Activated CD4-positive, alpha-beta T cell treated with anti-CD3 and anti-CD28 coated beads, Interleukin-2, amount 10 ng/mL, durations not matched to agents 7 days and 5 days (primary cell): ENCODE data around the gene STRN4. TPM values are rescaled to one million over a fixed set of nuclear protein-coding genes. Genes with fewer than 3 reads are reported as not detected.
"Not testable (repeated sequence)": the region's sequence is repeated elsewhere in the genome, so short reads cannot be mapped to it uniquely, and the experiment has no call there.

Experiments used
- CTCF ChIA-PET: fragments of 350-600 bp; sonication (Branson Sonifier 250); formaldehyde crosslinking; loops from one replicate; lab custom pipeline; 2021; ENCODE audit warnings: antibody characterized with exemption; lab: Charles Lee
- POLR2A ChIA-PET: fragments of 350-600 bp; sonication (Branson Sonifier 250); formaldehyde crosslinking; loops from one replicate; lab custom pipeline; 2021; ENCODE audit warnings: antibody characterized with exemption; lab: Charles Lee
- DNase-seq: peaks from one replicate; pipeline ENCODE4 v3.0.0-alpha.2; 2020
- H3K27ac Mint-ChIP-seq: one replicate; pipeline ENCODE4 v1.8.0; 2021; ENCODE audit warnings: mild to moderate bottlenecking, moderate library complexity, mixed read lengths
- H3K27me3 Mint-ChIP-seq: one replicate; pipeline ENCODE4 v1.8.0; 2021; ENCODE audit warnings: mixed read lengths
- H3K36me3 Mint-ChIP-seq: one replicate; pipeline ENCODE4 v1.8.0; 2021; ENCODE audit warnings: low read depth, mixed read lengths
- H3K4me1 Mint-ChIP-seq: one replicate; pipeline ENCODE4 v1.8.0; 2021; ENCODE audit warnings: mixed read lengths
- H3K4me3 Mint-ChIP-seq: one replicate; pipeline ENCODE4 v1.8.0; 2021; ENCODE audit warnings: mild to moderate bottlenecking, moderate library complexity, mixed read lengths
- H3K9me3 Mint-ChIP-seq: one replicate; pipeline ENCODE4 v1.8.0; 2021; ENCODE audit warnings: mixed read lengths
- total RNA-seq, 2 experiments: library from RNA; stranded (reverse); gene quantifications; one replicate each; pipeline ENCODE4 v1.2.3, GENCODE V29; 2021

STRN4 gene
- total RNA-seq, 2 experiments from 2014 or later = 77.9 to 86.4 TPM

DNA sequence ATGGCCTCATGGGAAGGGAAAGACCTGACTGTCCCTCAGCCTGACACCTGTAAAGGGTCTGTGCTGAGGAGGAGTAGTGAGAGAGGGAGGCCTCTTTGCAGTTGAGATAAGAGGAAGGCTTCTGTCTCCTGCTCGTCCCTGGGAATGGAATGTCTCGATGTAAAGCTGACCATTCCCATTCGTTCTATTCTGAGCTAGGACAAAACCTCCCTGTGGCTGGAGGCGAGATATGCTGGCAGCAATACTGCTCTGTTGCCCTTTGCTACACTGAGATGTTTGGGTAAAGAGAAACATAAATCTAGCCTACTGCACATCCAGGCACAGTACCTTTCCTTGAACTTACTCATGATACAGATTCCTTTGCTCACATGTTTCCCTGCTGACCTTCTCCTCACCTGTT, 22.5 kb upstream of the STRN4 start:
- CTCF ChIA-PET = interaction anchor here (0.6 kb wide), 1 partner anchor 72 kb away, joined by 3 read pairs; no protein-coding TSS in a partner anchor
- H3K36me3 Mint-ChIP-seq, H3K4me1 Mint-ChIP-seq, DNase-seq, H3K27me3 Mint-ChIP-seq, H3K9me3 Mint-ChIP-seq, POLR2A ChIA-PET, H3K4me3 Mint-ChIP-seq, H3K27ac Mint-ChIP-seq: not testable (repeated sequence)

- Mint-ChIP-seq H3K4me3 (no peak overlapping the region), H3K27me3 (no peaks in the 10 kb centered on the region), H3K27ac (no peak overlapping the region), H3K4me1 (peaks cover 2% of the 10 kb centered on the region), H3K36me3 (no peaks in the 10 kb centered on the region), H3K9me3 (no peaks in the 10 kb centered on the region)
- ChIA-PET POLR2A (interaction anchor here (0.5 kb wide), 1 partner anchor 11 kb away, joined by 4 read pairs; no protein-coding TSS in a partner anchor), CTCF (interaction anchor here (0.5 to 3.0 kb wide), 20 partner anchors 9 to 978 kb away, joined by 3 to 13 read pairs (median 4); partner anchors contain the start of genes DACT3 and SLC1A5)
- peak; percentile 68 for DNase-seq
Measured at GRCh38 chr19:46766569-46767317, 20.5 kb upstream of the STRN4 start.

GRCh38 chr19:46764817-46765291, 18.6 kb upstream of the STRN4 start:
- Mint-ChIP-seq H3K36me3 (no peaks in the 10 kb centered on the region), H3K27ac (no peak overlapping the region), H3K4me1 (peaks cover 2% of the 10 kb centered on the region), H3K9me3 (no peaks in the 10 kb centered on the region), H3K4me3 (no peak overlapping the region), H3K27me3 (no peaks in the 10 kb centered on the region)
- ChIA-PET CTCF (interaction anchor here (1.2 to 2.0 kb wide), 4 partner anchors 12 to 76 kb away, joined by 3 to 10 read pairs (median 5); no protein-coding TSS in a partner anchor), POLR2A (interaction anchor here (0.6 to 0.7 kb wide), 2 partner anchors 8 to 85 kb away, joined by 8 to 12 read pairs; no protein-coding TSS in a partner anchor)
- no peak for DNase-seq

GRCh38 chr19:46762245-46762890, 16.1 kb upstream of the STRN4 start:
- Mint-ChIP-seq H3K27me3 (no peaks in the 10 kb centered on the region), H3K4me1 (peaks cover 5% of the 10 kb centered on the region), H3K27ac (no peak overlapping the region), H3K36me3 (no peaks in the 10 kb centered on the region), H3K4me3 (no peak overlapping the region), H3K9me3 (no peaks in the 10 kb centered on the region)
- CTCF ChIA-PET = interaction anchor here (0.8 kb wide), 1 partner anchor 78 kb away, joined by 3 read pairs; no protein-coding TSS in a partner anchor
- POLR2A ChIA-PET = no interaction called here
- no peak for DNase-seq

DNA sequence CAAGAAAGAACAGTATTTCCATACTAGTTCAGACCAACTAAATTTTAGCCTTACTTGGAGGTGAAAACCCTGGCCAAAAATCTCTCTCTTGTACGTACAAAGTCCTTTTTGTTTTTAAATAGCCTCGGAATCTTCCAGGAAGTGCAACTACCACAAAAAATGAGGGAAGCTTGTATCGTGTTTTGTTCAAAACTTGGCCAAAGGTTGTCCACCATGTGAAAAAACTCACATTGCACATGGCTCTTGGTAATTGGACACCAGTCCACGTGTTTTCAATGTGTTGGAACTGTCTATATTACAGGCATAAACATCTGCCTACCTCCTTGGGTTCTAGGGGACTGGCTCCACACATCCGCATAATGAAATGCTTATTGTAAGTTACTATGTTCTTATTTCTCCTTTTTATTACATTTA, 15.2 kb upstream of the STRN4 start:
- CTCF ChIA-PET = interaction anchor here (0.8 to 1.1 kb wide), 2 partner anchors 8 to 79 kb away, joined by 3 read pairs; no protein-coding TSS in a partner anchor

DNA sequence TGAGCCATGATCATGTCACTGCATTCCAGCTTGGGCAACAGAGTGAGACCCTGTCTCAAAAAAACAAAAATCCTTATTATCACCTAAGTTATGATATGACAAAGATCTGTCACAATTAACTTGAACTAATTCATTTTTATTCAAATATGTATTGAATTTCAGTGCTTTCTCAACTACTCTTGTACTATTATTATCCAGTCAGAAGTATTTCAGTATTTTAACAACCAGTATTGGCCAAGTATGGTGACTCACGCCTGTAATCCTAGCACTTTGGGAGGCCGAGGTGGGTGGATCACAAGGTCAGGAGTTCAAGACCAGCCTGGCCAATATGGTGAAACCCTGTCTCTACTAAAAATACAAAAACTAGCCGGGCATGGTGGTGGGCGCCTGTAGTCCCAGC, 14.6 kb upstream of the STRN4 start:
- H3K4me3 Mint-ChIP-seq, DNase-seq, H3K27ac Mint-ChIP-seq, POLR2A ChIA-PET, H3K4me1 Mint-ChIP-seq, H3K27me3 Mint-ChIP-seq, H3K36me3 Mint-ChIP-seq, H3K9me3 Mint-ChIP-seq: not testable (repeated sequence)
- CTCF ChIA-PET = interaction anchor here (0.9 to 1.1 kb wide), 2 partner anchors 9 to 79 kb away, joined by 3 read pairs; no protein-coding TSS in a partner anchor

More for the DNA sequence above, 15.2 kb upstream of the STRN4 start:
- Mint-ChIP-seq H3K27me3 (no peaks in the 10 kb centered on the region), H3K9me3 (no peaks in the 10 kb centered on the region), H3K4me1 (peaks cover 5% of the 10 kb centered on the region), H3K36me3 (peaks cover 3% of the 10 kb centered on the region), H3K27ac (no peak overlapping the region), H3K4me3 (no peak overlapping the region)
- DNase-seq = no peak
- POLR2A ChIA-PET = no interaction called here

GRCh38 chr19:46760363-46760762, 14.1 kb upstream of the STRN4 start:
- ChIA-PET CTCF (interaction anchor here (0.9 kb wide), 1 partner anchor 80 kb away, joined by 3 read pairs; no protein-coding TSS in a partner anchor), POLR2A (no interaction called here)
- Mint-ChIP-seq H3K36me3 (peaks cover 3% of the 10 kb centered on the region), H3K4me1 (peaks cover 5% of the 10 kb centered on the region), H3K4me3 (no peak overlapping the region), H3K27me3 (no peaks in the 10 kb centered on the region), H3K9me3 (no peaks in the 10 kb centered on the region), H3K27ac (no peak overlapping the region)
- DNase-seq = no peak

DNA sequence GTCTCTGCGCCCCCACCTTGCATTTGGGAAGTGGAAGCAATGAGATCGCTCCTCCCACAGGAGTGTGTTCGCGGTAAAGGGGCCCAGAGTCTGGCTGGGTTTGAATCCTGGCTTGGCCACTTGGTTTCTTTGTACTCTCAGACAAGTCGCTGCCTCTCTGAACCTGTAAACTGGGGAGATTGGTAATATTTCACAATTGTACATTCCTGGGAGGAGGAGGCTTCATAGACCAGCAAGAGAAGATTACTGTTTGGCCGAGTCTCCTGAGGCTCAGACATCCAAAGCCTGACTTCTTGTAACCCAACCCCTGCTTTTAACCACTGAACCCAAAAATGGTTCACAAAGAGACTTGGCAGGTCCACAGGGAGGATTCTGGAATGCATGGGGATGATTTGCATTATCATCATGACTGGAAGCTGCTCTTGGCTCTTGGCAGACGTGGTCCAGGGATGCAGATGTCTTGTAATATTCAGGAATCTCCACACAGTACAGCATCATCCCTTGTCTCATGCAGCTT, 13.6 kb upstream of the STRN4 start:
- Mint-ChIP-seq H3K4me3 (no peak overlapping the region), H3K27me3 (no peaks in the 10 kb centered on the region), H3K27ac (no peak overlapping the region), H3K4me1 (peaks cover 7% of the 10 kb centered on the region), H3K36me3 (peaks cover 3% of the 10 kb centered on the region), H3K9me3 (no peaks in the 10 kb centered on the region)
- POLR2A ChIA-PET = no interaction called here
- CTCF ChIA-PET = no interaction called here
- no peak for DNase-seq

DNA sequence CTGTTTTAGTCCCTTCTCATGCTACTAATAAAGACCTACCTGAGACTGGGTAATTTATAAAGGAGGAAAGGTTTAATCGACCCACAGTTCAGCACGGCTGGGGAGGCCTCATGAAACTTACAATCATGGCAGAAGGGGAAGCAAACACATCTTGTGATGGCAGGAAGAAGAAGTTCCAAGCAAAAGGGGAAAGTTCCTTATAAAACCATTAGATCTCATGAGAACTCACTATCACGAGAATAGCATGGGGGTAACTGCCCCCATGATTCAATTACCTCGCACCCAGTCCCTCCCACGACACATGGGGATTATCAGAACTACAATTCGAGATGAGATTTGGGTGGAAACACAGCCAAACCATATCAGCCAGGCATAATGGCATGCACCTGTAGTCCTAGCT, 13.0 kb upstream of the STRN4 start:
- peaks cover 7% of the 10 kb centered on the region for H3K4me1 Mint-ChIP-seq
- no peak overlapping the region for H3K4me3 Mint-ChIP-seq
- DNase-seq = no peak
- no peaks in the 10 kb centered on the region for H3K27me3 Mint-ChIP-seq
- H3K27ac Mint-ChIP-seq = no peak overlapping the region
- H3K9me3 Mint-ChIP-seq = no peaks in the 10 kb centered on the region
- ChIA-PET POLR2A (no interaction called here), CTCF (interaction anchor here (4.0 kb wide), 1 partner anchor 81 kb away, joined by 35 read pairs; no protein-coding TSS in a partner anchor)
- H3K36me3 Mint-ChIP-seq = peaks cover 3% of the 10 kb centered on the region

- Mint-ChIP-seq H3K27me3 (no peaks in the 10 kb centered on the region), H3K27ac (no peak overlapping the region), H3K9me3 (no peaks in the 10 kb centered on the region), H3K36me3 (peaks cover 3% of the 10 kb centered on the region), H3K4me1 (peaks cover 16% of the 10 kb centered on the region), H3K4me3 (no peak overlapping the region)
- POLR2A ChIA-PET = no interaction called here
- DNase-seq = no peak
- CTCF ChIA-PET = interaction anchor here (0.6 to 4.0 kb wide), 4 partner anchors 14 to 449 kb away, joined by 3 to 35 read pairs (median 6); no protein-coding TSS in a partner anchor
Measured at GRCh38 chr19:46756544-46756888, 10.3 kb upstream of the STRN4 start.

- peaks cover 16% of the 10 kb centered on the region for H3K4me1 Mint-ChIP-seq
- ChIA-PET POLR2A (no interaction called here), CTCF (interaction anchor here (0.6 to 4.0 kb wide), 4 partner anchors 51 to 448 kb away, joined by 3 to 35 read pairs (median 7); no protein-coding TSS in a partner anchor)
- H3K27ac Mint-ChIP-seq = no peak overlapping the region
- no peaks in the 10 kb centered on the region for H3K27me3 Mint-ChIP-seq
- H3K4me3 Mint-ChIP-seq = no peak overlapping the region
- no peak for DNase-seq
- H3K9me3 Mint-ChIP-seq = no peaks in the 10 kb centered on the region
- H3K36me3 Mint-ChIP-seq = peaks cover 3% of the 10 kb centered on the region
Measured at GRCh38 chr19:46755853-46756543, 9.7 kb upstream of the STRN4 start.
